B cell (primary cell): ENCODE results near the gene POLR3B.

Experiments
- EZH2 ChIP-seq: IDR thresholded peaks from 2 replicates; pipeline ENCODE4 v1.6.1; 2012; ENCODE audit warnings: borderline replicate concordance, low read depth, mild to moderate bottlenecking, moderate library complexity, low read length; ENCODE audit not compliant: insufficient read depth, poor library complexity, severe bottlenecking
- TF ChIP-seq, protein P1 (sequence below): fragments of 200-600 bp; IDR thresholded peaks from one replicate; pipeline ENCODE4 v1.8.0; 2022; ENCODE audit warnings: antibody characterized with exemption, mild to moderate bottlenecking

GRCh38 chr12:106328735-106329134 is 28.8 kb upstream of the POLR3B start:
- TF ChIP-seq, protein P1, sequence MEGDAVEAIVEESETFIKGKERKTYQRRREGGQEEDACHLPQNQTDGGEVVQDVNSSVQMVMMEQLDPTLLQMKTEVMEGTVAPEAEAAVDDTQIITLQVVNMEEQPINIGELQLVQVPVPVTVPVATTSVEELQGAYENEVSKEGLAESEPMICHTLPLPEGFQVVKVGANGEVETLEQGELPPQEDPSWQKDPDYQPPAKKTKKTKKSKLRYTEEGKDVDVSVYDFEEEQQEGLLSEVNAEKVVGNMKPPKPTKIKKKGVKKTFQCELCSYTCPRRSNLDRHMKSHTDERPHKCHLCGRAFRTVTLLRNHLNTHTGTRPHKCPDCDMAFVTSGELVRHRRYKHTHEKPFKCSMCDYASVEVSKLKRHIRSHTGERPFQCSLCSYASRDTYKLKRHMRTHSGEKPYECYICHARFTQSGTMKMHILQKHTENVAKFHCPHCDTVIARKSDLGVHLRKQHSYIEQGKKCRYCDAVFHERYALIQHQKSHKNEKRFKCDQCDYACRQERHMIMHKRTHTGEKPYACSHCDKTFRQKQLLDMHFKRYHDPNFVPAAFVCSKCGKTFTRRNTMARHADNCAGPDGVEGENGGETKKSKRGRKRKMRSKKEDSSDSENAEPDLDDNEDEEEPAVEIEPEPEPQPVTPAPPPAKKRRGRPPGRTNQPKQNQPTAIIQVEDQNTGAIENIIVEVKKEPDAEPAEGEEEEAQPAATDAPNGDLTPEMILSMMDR = no peak
- TF ChIP-seq EZH2 = no peak
